GM18526 (cell line): Measurements from ENCODE around the gene COX8C.

Source experiments
- POLR2A ChIP-seq: IDR thresholded peaks from 3 replicates; pipeline ENCODE4 v1.6.1; 2011; ENCODE audit not compliant: insufficient read length; ENCODE audit errors: extremely low read depth

COX8C gene, protein sequence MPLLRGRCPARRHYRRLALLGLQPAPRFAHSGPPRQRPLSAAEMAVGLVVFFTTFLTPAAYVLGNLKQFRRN

DNA sequence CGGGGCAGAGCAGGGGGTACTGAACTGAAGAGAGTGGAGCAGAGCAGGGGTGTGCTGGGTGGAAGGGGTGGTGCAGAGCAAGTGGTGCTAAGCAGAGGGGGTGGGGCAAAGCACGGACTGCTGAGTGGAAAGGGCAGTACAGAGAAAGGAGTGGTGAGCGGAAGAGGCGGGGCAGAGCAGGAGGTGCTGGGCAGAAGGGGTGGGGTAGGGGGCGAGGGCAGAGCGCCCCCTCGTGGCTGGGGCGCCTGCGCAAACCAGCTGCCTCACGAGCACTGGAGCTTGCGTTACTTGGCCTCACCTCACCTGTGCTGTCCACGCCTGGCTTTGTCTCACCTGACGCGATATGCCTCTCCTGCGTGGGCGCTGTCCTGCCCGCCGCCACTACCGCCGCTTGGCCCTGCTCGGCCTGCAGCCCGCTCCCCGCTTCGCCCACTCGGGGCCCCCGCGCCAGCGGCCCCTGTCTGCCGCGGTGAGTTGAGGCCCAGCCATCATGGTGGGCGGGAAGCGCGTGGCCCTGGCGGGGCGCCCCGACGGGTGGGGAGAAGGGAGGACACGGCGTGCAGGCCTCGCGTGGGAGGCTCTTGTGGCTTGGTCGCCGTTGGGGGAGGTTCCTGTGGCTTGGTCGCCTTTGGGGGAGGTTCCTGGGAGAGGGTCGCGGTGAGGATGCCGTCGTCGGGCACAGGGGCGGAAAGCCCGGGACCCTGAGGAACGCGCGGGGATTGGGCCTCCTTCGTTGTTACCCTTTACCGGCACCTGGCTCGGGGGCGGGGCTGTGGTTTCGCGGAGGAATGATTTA is at the start of gene COX8C:
TSS of gene COX8C (plus strand) at position 257 of the 796 bp plus-strand sequence. CDS start at position 344, 87 bp downstream.
- TF ChIP-seq POLR2A = no peak

- TF ChIP-seq POLR2A = no peak
Observed at GRCh38 chr14:93299416-93299815, 47.6 kb upstream of the COX8C start.

DNA sequence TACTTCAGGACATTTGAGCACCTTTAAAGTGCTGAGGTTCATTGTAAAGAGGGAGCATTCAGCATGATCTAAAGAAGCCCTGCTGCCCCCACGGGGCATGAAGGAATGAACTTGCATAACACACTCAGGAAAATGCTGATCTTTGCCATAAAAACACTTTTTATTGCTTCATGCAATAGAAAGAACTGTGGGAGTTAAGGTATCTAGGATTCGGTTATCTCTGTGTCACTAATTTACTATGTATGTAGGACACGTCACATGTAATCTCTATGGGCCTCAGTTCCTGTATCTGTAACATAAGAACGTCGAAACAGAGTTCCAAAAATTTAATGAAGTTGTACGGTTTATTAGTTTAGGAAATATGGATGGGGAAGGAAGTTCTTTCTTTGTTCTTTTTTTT is 47.1 kb upstream of the COX8C start:
- TF ChIP-seq POLR2A = no peak

DNA sequence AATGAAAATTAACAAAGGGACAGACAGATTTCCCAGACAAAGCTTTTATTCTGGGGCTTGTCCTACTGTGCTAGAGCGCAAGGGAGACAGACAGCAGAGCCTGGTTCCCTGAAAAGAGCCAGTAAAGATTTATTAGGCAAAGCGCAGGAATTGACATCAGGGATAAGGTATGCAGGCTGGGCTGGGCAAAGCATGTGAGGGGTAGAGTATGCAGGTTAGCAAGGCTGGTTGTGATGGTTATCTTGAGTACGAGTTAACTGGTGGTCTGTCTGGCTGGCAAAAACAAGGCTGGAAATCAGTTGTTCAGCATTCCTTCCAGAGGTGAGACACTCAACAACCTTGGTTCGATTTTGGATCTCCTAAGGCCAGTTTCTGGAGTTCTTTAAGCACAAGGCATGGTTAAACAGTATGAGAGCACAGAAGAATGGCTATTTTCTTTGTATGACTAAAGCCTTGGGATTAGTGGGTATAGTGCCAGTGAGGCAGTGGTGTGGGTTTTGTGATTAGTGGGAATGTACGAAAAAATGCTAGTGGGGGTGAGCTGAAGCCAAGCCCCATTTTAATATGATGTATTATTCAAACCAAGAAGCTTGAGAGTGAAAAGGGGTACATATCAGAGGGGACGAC is 45.0 kb upstream of the COX8C start:
- no peak for TF ChIP-seq POLR2A

DNA sequence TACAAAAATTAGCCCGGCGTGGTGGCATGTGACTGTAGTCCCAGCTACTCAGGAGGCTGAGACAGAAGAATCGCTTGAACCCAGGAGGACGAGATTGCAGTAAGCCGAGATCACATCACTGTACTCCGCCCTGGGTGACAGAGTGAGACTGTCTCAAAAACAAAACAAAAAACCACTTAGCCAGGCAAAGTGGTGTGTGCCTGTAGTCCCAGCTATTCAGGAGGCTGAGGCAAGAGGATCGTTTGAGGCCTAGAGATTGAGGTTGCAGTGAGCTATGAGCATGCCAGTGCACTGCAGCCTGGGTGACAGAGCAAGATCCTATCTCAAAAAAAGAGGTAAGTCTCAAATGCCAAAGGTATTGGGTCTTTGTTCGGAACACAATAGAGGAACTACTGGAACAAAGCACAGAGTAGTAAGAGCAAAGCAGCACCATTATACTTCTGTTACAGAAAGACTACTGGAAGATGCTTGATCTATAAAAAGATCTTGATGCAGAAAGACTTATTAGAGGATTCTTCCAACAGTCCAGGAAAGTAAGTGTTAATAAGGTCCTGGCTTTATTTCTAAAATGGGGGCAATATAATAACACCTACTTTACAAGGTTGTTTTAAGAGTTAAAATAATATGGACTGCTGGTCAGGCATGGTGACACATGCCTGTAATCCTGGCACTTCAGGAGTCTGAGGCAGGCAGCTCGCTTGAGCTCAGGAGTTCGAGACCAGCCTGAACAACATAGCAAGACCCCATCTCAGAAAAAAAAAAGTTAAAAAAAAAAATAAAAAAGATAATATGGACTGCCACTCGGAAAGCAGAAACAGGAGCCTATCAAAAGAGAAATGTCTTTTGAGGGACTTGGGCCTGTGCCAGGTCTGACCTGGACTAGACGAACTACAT is 44.0 kb upstream of the COX8C start:
- TF ChIP-seq POLR2A = no peak

- no peak for TF ChIP-seq POLR2A
Observed at GRCh38 chr14:93303659-93304058, 43.3 kb upstream of the COX8C start.

DNA sequence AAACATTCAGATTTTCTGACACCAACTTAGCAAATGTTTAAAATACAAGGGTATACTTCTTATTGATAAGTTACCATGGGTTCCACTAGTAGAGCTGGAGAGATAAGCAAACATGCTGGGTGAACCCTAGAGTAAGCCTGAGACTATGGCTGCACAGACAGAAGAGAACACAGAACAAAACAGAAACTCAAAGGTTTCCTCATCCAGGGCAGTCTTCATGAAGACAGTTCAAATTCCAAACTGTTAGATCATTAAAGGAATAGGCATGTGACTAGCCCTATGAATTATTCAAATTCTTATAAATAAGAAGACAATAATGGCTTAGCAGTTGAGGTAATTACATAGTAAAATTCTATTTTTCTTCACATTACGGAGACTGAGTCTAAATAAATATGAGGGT is 42.2 kb upstream of the COX8C start:
- no peak for TF ChIP-seq POLR2A

GRCh38 chr14:93305725-93306418 is 41.1 kb upstream of the COX8C start:
- TF ChIP-seq POLR2A = no peak

DNA sequence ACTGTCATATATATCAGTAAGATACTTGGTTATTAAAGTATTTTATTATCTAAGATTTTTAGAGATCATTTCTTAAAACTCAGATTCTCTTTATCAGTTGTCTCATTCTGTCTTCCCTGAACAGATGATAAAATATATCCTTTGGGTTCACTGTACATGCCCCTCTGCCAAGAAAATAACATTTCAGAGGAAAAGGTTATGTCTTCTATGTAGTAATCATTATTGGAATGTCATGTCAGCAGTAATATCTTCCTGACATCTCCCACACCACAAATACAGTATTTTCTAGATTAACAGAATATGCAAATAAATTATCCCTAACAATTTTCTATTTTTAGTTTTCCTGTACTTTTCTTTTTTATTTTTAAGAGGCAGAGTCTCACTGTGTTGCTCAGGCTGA is 40.2 kb upstream of the COX8C start:
- no peak for TF ChIP-seq POLR2A

DNA sequence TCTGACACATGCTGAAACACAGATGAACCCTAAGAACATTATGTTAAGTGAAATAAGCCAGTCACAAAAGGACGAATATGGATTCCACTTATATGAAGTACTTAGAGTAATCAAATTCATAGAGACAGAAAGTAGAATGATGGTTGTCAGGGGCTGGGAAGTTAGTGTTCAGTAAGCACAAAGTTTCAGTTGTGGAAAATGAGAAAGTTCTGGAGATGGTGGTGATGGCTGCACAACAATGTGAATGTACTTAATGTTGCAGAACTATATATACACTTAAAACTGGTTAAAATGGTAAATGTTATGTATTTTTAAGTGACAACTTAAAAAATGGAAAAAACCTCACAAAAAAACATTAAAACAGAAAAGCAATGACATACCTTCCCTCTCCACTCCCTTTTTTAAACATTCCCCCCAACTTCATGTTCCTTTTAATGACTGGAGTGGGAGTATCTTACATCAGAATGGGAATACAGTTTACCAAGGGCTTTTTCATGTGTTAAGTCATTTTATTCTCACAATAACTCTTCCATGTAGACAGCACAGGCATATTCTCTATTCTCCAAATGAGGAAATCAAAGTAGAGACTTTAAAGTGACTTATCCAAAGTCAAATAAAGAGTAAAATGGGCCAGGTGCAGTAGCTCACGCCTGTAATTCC is 38.2 kb upstream of the COX8C start:
- no peak for TF ChIP-seq POLR2A

DNA sequence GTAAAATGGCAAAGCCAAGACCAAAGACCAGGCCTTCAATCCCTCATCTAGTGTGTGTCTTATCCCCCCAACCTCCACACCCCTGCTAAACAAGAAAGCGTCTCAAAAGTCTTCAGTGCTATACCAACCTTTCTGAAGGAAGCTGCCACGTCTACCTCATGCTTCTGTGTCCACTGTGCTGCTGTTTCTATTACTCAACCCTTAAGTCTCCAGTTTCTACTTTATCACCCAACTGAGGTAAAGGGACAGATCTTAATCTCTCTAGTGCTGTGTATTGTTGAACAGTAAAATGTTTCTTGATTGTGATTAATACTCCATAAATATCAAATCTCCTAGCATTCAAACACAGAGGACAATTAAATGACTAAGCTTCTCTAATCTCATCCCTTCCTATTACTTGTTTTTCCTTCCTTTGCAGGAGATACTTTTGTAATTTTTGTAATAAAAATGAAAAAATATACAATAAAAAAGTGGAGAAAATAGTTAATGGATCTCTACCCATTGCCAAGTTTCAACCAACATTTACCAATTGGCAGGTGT is 37.5 kb upstream of the COX8C start:
- no peak for TF ChIP-seq POLR2A

DNA sequence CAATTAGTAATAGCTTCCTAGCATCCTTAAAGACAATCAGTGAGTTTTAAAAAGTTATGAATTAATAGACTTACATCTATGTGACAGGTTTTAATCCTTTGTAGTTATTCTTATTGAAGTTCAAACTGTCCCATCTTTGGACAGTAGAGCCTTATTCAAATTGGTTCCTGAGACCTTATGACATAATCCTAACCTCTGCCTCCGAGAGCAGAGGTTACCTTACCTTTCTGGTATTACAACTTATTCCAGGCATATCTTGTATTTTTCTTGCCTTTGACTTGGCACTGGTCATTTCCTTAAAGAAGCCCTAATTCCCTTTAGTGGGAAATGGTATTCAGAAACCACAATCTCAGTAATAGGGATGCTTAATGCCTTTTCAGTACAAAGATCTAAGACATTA is 35.9 kb upstream of the COX8C start:
- no peak for TF ChIP-seq POLR2A

GRCh38 chr14:93315575-93315974 is 31.4 kb upstream of the COX8C start:
- TF ChIP-seq POLR2A = no peak

DNA sequence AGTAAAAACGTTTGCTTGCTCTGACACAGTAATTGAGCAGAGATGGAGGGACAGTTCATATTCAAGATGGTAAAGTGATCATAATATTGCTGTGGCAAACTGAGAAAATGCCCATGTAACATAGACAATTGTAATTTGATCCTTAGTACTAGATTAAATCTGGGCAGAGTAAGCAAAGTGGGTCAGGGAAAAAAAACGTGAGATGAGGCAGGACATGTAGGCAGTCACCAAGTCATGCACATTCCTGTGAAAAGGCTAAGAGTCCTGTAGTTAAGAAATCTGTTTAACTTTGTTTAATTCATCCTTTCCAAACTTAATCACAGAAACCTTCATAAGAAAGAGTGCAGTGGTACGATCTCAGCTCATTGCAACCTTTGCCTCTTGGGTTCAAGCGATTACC is 30.3 kb upstream of the COX8C start:
- no peak for TF ChIP-seq POLR2A
